ENCODE data around the gene DHRS9. TPM values are rescaled to one million over a fixed set of nuclear protein-coding genes. Genes with fewer than 3 reads are reported as not detected.

DHRS9 gene
- total RNA-seq, 1 donor from 2014 or later = not detected

GRCh38 chr2:169110916-169111315 lies 41.6 kb downstream of the DHRS9 start:
- DNase-seq (ENCODE audit: low read depth) = no peak
- Histone ChIP-seq H3K36me3 (ENCODE audit: control insufficient read depth, insufficient read depth, low read length) (no peaks in the 10 kb centered on the region), H3K27me3 (ENCODE audit: control insufficient read depth, insufficient read depth, low read length) (peaks cover 10% of the 10 kb centered on the region), H3K4me3 (ENCODE audit: low read depth, low read length) (no peak overlapping the region)
- no peak for TF ChIP-seq CTCF (IDR thresholded peaks at IDR 0.05; ENCODE audit: insufficient read depth, low read length, poor library complexity, severe bottlenecking)

- Histone ChIP-seq H3K27me3 (ENCODE audit: control insufficient read depth, insufficient read depth, low read length) (peaks cover 12% of the 10 kb centered on the region), H3K4me3 (ENCODE audit: low read depth, low read length) (no peak overlapping the region), H3K36me3 (ENCODE audit: control insufficient read depth, insufficient read depth, low read length) (no peaks in the 10 kb centered on the region)
- no peak for DNase-seq (ENCODE audit: low read depth)
- TF ChIP-seq CTCF (IDR thresholded peaks at IDR 0.05; ENCODE audit: insufficient read depth, low read length, poor library complexity, severe bottlenecking) = no peak
These were observed 43.5 kb downstream of the DHRS9 start for GRCh38 chr2:169112841-169113240.

- DNase-seq (ENCODE audit: low read depth) = no peak
- no peaks in the 10 kb centered on the region for H3K36me3 ChIP-seq (ENCODE audit: control insufficient read depth, insufficient read depth, low read length)
These were observed 44.7 kb downstream of the DHRS9 start for GRCh38 chr2:169114056-169114455.

GRCh38 chr2:169116327-169116726 lies 47.0 kb downstream of the DHRS9 start:
- no peak overlapping the region for H3K4me3 ChIP-seq (ENCODE audit: low read depth, low read length)
- TF ChIP-seq CTCF (IDR thresholded peaks at IDR 0.05; ENCODE audit: insufficient read depth, low read length, poor library complexity, severe bottlenecking) = no peak
- no peaks in the 10 kb centered on the region for H3K36me3 ChIP-seq (ENCODE audit: control insufficient read depth, insufficient read depth, low read length)
- DNase-seq (ENCODE audit: low read depth) = no peak
- H3K27me3 ChIP-seq (ENCODE audit: control insufficient read depth, insufficient read depth, low read length) = peaks cover 5% of the 10 kb centered on the region

More at GRCh38 chr2:169114056-169114455, 44.7 kb downstream of the DHRS9 start:
- Histone ChIP-seq H3K4me3 (ENCODE audit: low read depth, low read length) (no peak overlapping the region), H3K27me3 (ENCODE audit: control insufficient read depth, insufficient read depth, low read length) (peaks cover 9% of the 10 kb centered on the region)
- no peak for TF ChIP-seq CTCF (IDR thresholded peaks at IDR 0.05; ENCODE audit: insufficient read depth, low read length, poor library complexity, severe bottlenecking)

GRCh38 chr2:169116993-169117392 lies 47.6 kb downstream of the DHRS9 start:
- no peaks in the 10 kb centered on the region for H3K36me3 ChIP-seq (ENCODE audit: control insufficient read depth, insufficient read depth, low read length)
- TF ChIP-seq CTCF (IDR thresholded peaks at IDR 0.05; ENCODE audit: insufficient read depth, low read length, poor library complexity, severe bottlenecking) = no peak
- H3K4me3 ChIP-seq (ENCODE audit: low read depth, low read length) = no peak overlapping the region
- DNase-seq (ENCODE audit: low read depth) = no peak
- peaks cover 2% of the 10 kb centered on the region for H3K27me3 ChIP-seq (ENCODE audit: control insufficient read depth, insufficient read depth, low read length)

- peaks cover 2% of the 10 kb centered on the region for H3K27me3 ChIP-seq (ENCODE audit: control insufficient read depth, insufficient read depth, low read length)
- no peak overlapping the region for H3K4me3 ChIP-seq (ENCODE audit: low read depth, low read length)
- H3K36me3 ChIP-seq (ENCODE audit: control insufficient read depth, insufficient read depth, low read length) = no peaks in the 10 kb centered on the region
- TF ChIP-seq CTCF (IDR thresholded peaks at IDR 0.05; ENCODE audit: insufficient read depth, low read length, poor library complexity, severe bottlenecking) = no peak
- DNase-seq (ENCODE audit: low read depth) = no peak
These were observed 48.7 kb downstream of the DHRS9 start for GRCh38 chr2:169118060-169118459.

Measured in kidney epithelial cell (primary cell).